Astrocyte of the cerebellum (primary cell): ENCODE data around the gene GTF2F2.

Source experiments
- DNase-seq: peaks from one replicate; pipeline ENCODE4 v3.0.0-alpha.2; 2011; ENCODE audit warnings: low read depth
- H3K4me3 ChIP-seq: 2 replicates; pipeline ENCODE4 v1.5.1; 2011; ENCODE audit warnings: mild to moderate bottlenecking, low read depth, low read length, moderate library complexity
- CTCF ChIP-seq: IDR thresholded peaks from 2 replicates; pipeline ENCODE4 v1.5.1; 2012; ENCODE audit warnings: low read length, low read depth, moderate library complexity, mild to moderate bottlenecking; ENCODE audit errors: missing control alignments
- in situ Hi-C: cut with HindIII; loops from 2 replicates; pipeline ENCODE4 v1.10.0; 2017; ENCODE audit warnings: low sequenced_read_pairs

Gene GTF2F2

GRCh38 chr13:45149964-45150363, 29.7 kb downstream of the GTF2F2 start:
- DNase-seq, result no peak
- H3K4me3 ChIP-seq, result no peak overlapping the region
- in situ Hi-C loops, result no loop called here
- no peak for TF ChIP-seq CTCF

- no peak overlapping the region for H3K4me3 ChIP-seq
- in situ Hi-C loops, result no loop called here
- TF ChIP-seq CTCF, result no peak
- DNase-seq, result no peak
Measured at GRCh38 chr13:45156565-45157361, 36.5 kb downstream of the GTF2F2 start.

GRCh38 chr13:45162194-45162593, 41.9 kb downstream of the GTF2F2 start:
- H3K4me3 ChIP-seq, result no peak overlapping the region
- in situ Hi-C loops, result no loop called here
- no peak for TF ChIP-seq CTCF
- DNase-seq, result no peak

GRCh38 chr13:45162821-45163220, 42.5 kb downstream of the GTF2F2 start:
- no peak for TF ChIP-seq CTCF
- no peak overlapping the region for H3K4me3 ChIP-seq
- DNase-seq, result peak; percentile 88
- in situ Hi-C loops, result no loop called here

GRCh38 chr13:45166858-45167257, 46.5 kb downstream of the GTF2F2 start:
- in situ Hi-C loops, result no loop called here
- DNase-seq, result no peak
- H3K4me3 ChIP-seq, result no peak overlapping the region
- TF ChIP-seq CTCF, result no peak

GRCh38 chr13:45167611-45168554, 47.6 kb downstream of the GTF2F2 start:
- H3K4me3 ChIP-seq, result no peak overlapping the region
- in situ Hi-C loops, result no loop called here
- DNase-seq, result no peak
- TF ChIP-seq CTCF, result no peak
